WTC11 (cell line): ENCODE results near the gene FRYL.

ENCODE experiments used
- CTCF ChIP-seq: fragments of 200-600 bp; IDR thresholded peaks from 2 replicates; pipeline ENCODE4 v1.8.0; 2022; ENCODE audit warnings: antibody characterized with exemption
- E2F5 ChIP-seq: sonication (generic); formaldehyde crosslinking; IDR thresholded peaks from 2 replicates; pipeline ENCODE4 v1.8.1; 2022; ENCODE audit warnings: mild to moderate bottlenecking, moderate library complexity, missing genetic modification reagents
- FOXP4 ChIP-seq: sonication (generic); formaldehyde crosslinking; IDR thresholded peaks from 2 replicates; pipeline ENCODE4 v1.8.0; 2022; ENCODE audit warnings: mild to moderate bottlenecking, missing genetic modification reagents
- JUN ChIP-seq: sonication (generic); formaldehyde crosslinking; IDR thresholded peaks from 2 replicates; pipeline ENCODE4 v1.8.0; 2023; ENCODE audit warnings: mild to moderate bottlenecking, missing genetic modification reagents
- MAX ChIP-seq: sonication (generic); formaldehyde crosslinking; IDR thresholded peaks from 2 replicates; pipeline ENCODE4 v1.8.0; 2022; ENCODE audit warnings: mild to moderate bottlenecking, missing genetic modification reagents
- NFATC4 ChIP-seq: fragments of 250-450 bp; sonication (Bioruptor Pico); IDR thresholded peaks from 2 replicates; pipeline ENCODE4 v1.9.0; 2021; ENCODE audit warnings: mild to moderate bottlenecking
- SP1 ChIP-seq: sonication (generic); formaldehyde crosslinking; conservative IDR thresholded peaks from 2 replicates; pipeline ENCODE4 v1.8.1; 2022; ENCODE audit warnings: missing genetic modification reagents
- TCF7 ChIP-seq: sonication (generic); formaldehyde crosslinking; IDR thresholded peaks from 2 replicates; pipeline ENCODE4 v1.8.0; 2022; ENCODE audit warnings: mild to moderate bottlenecking, low read depth, missing genetic modification reagents, moderate library complexity
- USF2 ChIP-seq: sonication (generic); formaldehyde crosslinking; IDR thresholded peaks from 2 replicates; pipeline ENCODE4 v1.8.1; 2023; ENCODE audit warnings: mild to moderate bottlenecking, missing genetic modification reagents, moderate library complexity
- ZBTB43 ChIP-seq: sonication (generic); formaldehyde crosslinking; IDR thresholded peaks from 2 replicates; pipeline ENCODE4 v1.8.1; 2023; ENCODE audit warnings: mild to moderate bottlenecking, missing genetic modification reagents
- ZNF121 ChIP-seq: sonication (generic); formaldehyde crosslinking; IDR thresholded peaks from 2 replicates; pipeline ENCODE4 v1.8.0; 2023; ENCODE audit warnings: missing genetic modification reagents
- ZNF396 ChIP-seq: fragments of 250-450 bp; sonication (Bioruptor Pico); IDR thresholded peaks from 2 replicates; pipeline ENCODE4 v1.8.0; 2021; ENCODE audit warnings: mild to moderate bottlenecking, moderate library complexity, borderline replicate concordance

GRCh38 chr4:48693856-48694574, 86.1 kb downstream of the FRYL start:
- TF ChIP-seq JUN (CRISPR knock-in tag) (no peak), ZBTB43 (no peak), NFATC4 (CRISPR knock-in tag) (no peak), ZNF121 (peak; percentile 52; the same call in 1 of the 2 replicates), CTCF (no peak), ZNF396 (CRISPR knock-in tag) (no peak), E2F5 (CRISPR knock-in tag) (no peak), SP1 (no peak), MAX (no peak), FOXP4 (no peak), USF2 (no peak), TCF7 (CRISPR knock-in tag) (no peak)
